ENCODE measurements around the gene SPEM3.
"Not testable (repeated sequence)": the region's sequence is repeated elsewhere in the genome, so short reads cannot be mapped to it uniquely, and the experiment has no call there.

The SPEM3 gene

DNA sequence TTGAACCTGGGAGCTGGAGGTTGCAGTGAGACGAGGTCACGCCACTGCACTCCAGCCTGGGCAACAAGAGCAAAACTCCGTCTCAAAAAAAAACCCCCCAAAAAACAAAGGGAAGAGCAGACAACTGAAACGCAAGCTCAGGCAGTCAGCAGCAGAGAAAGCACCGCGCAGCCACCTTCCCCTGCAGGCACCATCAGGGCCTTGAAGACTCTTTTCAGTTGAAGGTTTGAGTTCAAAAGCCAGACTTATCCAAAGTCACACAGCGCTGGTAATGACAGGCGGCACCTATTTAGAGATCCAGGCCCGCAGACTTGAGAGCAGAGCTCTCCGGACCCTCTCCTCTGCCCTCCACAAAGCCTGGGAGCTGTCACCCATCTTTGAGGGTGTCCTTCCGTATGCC is 39.6 kb downstream of the SPEM3 start:
- no peaks in the 10 kb centered on the region for H3K27me3 ChIP-seq (ENCODE audit: low read depth, low read length)
- H3K79me2 ChIP-seq (ENCODE audit: low read length): no peaks in the 10 kb centered on the region
- H3K4me3 ChIP-seq (ENCODE audit: low read length): no peak overlapping the region
- H3K4me1 ChIP-seq (ENCODE audit: low read length): no peaks in the 10 kb centered on the region
- H3K9ac ChIP-seq (ENCODE audit: low read length): no peak overlapping the region
- no peak overlapping the region for H3K4me2 ChIP-seq (ENCODE audit: low read length)
- H4K20me1 ChIP-seq (ENCODE audit: insufficient read depth, low read length): no peaks in the 10 kb centered on the region
- H3K9me3 ChIP-seq (ENCODE audit: insufficient read depth, low read length): no peaks in the 10 kb centered on the region
- no peak for TF ChIP-seq EZH2phosphoT487 (IDR thresholded peaks at IDR 0.05; ENCODE audit: low read depth)
- TF ChIP-seq, protein P1, sequence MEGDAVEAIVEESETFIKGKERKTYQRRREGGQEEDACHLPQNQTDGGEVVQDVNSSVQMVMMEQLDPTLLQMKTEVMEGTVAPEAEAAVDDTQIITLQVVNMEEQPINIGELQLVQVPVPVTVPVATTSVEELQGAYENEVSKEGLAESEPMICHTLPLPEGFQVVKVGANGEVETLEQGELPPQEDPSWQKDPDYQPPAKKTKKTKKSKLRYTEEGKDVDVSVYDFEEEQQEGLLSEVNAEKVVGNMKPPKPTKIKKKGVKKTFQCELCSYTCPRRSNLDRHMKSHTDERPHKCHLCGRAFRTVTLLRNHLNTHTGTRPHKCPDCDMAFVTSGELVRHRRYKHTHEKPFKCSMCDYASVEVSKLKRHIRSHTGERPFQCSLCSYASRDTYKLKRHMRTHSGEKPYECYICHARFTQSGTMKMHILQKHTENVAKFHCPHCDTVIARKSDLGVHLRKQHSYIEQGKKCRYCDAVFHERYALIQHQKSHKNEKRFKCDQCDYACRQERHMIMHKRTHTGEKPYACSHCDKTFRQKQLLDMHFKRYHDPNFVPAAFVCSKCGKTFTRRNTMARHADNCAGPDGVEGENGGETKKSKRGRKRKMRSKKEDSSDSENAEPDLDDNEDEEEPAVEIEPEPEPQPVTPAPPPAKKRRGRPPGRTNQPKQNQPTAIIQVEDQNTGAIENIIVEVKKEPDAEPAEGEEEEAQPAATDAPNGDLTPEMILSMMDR (IDR thresholded peaks at IDR 0.05; ENCODE audit: low read depth, low read length): no peak
- no peak overlapping the region for H2AFZ ChIP-seq (ENCODE audit: low read depth, low read length)
- H3K27ac ChIP-seq (ENCODE audit: low read length): no peak overlapping the region
- H3K36me3 ChIP-seq (replicated peaks; ENCODE audit: low read depth, low read length): no peaks in the 10 kb centered on the region

DNA sequence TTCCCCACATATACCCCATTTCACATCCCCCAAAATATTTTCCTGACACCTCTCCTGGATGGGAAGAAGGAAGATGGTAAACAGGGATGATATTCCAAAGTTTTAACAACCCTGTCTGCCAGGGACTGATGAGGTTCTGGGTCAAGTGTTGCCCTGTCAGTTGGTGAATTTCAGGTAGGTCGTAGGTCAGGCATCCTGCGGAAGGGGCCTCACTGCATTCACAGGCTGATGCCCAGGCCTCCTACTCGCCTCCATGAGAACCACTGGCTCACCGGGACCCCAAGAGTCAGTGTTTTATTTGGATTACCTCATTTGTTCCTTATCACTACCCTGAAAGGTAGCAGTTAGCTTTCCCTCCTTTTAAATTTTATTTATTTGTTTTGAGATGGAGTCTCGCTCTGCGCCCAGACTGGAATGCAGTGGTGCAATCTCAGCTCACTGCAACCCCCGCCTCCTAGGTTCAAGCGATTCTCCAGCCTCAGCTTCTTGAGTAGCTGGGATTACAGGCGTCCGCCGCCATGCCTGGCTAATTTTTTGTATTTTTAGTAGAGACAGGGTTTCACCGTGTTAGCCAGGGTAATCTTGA is 40.2 kb downstream of the SPEM3 start:
- H3K4me3 ChIP-seq (ENCODE audit: low read length): no peak overlapping the region
- H3K9ac ChIP-seq (ENCODE audit: low read length): no peak overlapping the region
- no peaks in the 10 kb centered on the region for H3K36me3 ChIP-seq (replicated peaks; ENCODE audit: low read depth, low read length)
- H3K27me3 ChIP-seq (ENCODE audit: low read depth, low read length): no peaks in the 10 kb centered on the region
- no peak overlapping the region for H3K4me2 ChIP-seq (ENCODE audit: low read length)
- no peak overlapping the region for H3K27ac ChIP-seq (ENCODE audit: low read length)
- H4K20me1 ChIP-seq (ENCODE audit: insufficient read depth, low read length): no peaks in the 10 kb centered on the region
- H3K4me1 ChIP-seq (ENCODE audit: low read length): no peaks in the 10 kb centered on the region
- no peaks in the 10 kb centered on the region for H3K9me3 ChIP-seq (ENCODE audit: insufficient read depth, low read length)
- H3K79me2 ChIP-seq (ENCODE audit: low read length): no peaks in the 10 kb centered on the region
- no peak for TF ChIP-seq EZH2phosphoT487 (IDR thresholded peaks at IDR 0.05; ENCODE audit: low read depth)
- TF ChIP-seq, protein P1 (IDR thresholded peaks at IDR 0.05; ENCODE audit: low read depth, low read length): no peak
- H2AFZ ChIP-seq (ENCODE audit: low read depth, low read length): no peak overlapping the region

DNA sequence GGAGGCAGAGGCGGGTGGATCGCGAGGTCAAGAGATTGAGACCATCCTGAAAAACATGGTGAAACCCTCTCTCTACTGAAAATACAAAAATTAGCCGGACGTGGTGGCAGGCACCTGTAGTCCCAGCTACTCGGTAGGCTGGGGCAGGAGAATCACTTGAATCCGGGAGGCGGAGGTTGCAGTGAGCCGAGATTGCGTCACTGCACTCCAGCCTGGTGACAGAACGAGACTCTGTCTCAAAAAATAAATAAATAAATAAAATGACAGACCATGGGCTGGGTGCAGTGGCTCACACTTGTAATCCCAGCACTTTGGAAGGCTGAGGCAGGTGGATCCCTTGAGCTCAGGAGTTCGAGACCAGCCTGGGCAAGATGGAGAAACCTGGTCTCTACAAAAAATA is 41.2 kb downstream of the SPEM3 start:
- H4K20me1 ChIP-seq (ENCODE audit: insufficient read depth, low read length); H3K27ac ChIP-seq (ENCODE audit: low read length); H3K4me1 ChIP-seq (ENCODE audit: low read length); H3K27me3 ChIP-seq (ENCODE audit: low read depth, low read length); H3K9me3 ChIP-seq (ENCODE audit: insufficient read depth, low read length); H2AFZ ChIP-seq (ENCODE audit: low read depth, low read length); H3K9ac ChIP-seq (ENCODE audit: low read length); H3K4me3 ChIP-seq (ENCODE audit: low read length); H3K36me3 ChIP-seq (replicated peaks; ENCODE audit: low read depth, low read length); H3K4me2 ChIP-seq (ENCODE audit: low read length); H3K79me2 ChIP-seq (ENCODE audit: low read length): not testable (repeated sequence)

DNA sequence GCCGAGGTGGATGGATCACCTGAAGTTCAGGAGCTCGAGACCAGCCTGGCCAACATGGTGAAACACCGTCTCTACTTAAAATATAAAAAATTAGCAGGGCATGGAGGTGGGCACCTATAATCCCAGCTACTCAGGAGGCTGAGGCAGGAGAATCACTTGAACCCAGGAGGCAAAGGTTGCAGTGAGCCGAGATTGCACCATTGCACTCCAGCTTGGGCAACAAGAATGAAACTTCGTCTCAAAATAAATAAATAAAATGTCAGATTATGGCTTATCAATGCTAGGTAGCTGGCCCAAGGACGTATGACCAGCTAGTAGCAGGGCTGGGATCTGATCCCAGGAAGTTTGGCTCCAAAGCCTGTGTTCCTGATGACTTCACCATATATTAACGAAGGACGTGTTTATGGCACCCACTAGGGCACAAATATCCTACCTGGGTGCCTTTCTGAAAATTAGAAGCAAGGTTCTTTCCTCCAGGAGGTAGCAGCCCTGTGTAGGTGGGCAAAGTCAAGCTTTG is 41.9 kb downstream of the SPEM3 start:
- not testable (repeated sequence) for H3K9ac ChIP-seq (ENCODE audit: low read length); H3K4me1 ChIP-seq (ENCODE audit: low read length)

DNA sequence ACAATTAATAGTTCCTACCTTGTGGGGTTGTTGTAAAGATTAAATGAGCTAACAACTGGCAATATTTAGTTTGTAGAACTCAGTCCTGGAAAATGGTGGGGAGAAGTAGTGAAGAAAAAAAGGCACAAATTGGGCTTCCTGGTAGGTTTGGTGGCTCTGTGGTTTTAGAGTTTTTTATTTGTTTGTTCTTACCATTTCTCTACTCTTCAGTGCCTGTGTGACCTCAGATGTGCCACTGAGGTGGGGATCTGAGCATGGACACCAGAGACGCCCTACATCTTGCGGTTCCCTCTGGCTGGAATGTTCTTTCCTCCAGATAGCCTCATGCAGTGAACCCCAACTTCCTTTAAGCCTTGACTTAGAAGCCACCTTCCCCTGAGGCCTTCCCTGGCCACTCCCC is 43.1 kb downstream of the SPEM3 start:
- Histone ChIP-seq H3K9me3 (ENCODE audit: insufficient read depth, low read length) (no peaks in the 10 kb centered on the region), H3K9ac (ENCODE audit: low read length) (no peak overlapping the region), H4K20me1 (ENCODE audit: insufficient read depth, low read length) (peaks cover 9% of the 10 kb centered on the region; the same call in 1 of the 2 replicates), H3K4me1 (ENCODE audit: low read length) (no peaks in the 10 kb centered on the region), H3K27ac (ENCODE audit: low read length) (no peak overlapping the region), H3K4me2 (ENCODE audit: low read length) (no peak overlapping the region), H3K4me3 (ENCODE audit: low read length) (no peak overlapping the region), H3K27me3 (ENCODE audit: low read depth, low read length) (no peaks in the 10 kb centered on the region), H2AFZ (ENCODE audit: low read depth, low read length) (no peak overlapping the region), H3K36me3 (replicated peaks; ENCODE audit: low read depth, low read length) (no peaks in the 10 kb centered on the region), H3K79me2 (ENCODE audit: low read length) (peaks cover 15% of the 10 kb centered on the region)
- TF ChIP-seq, protein P1 (IDR thresholded peaks at IDR 0.05; ENCODE audit: low read depth, low read length): no peak
- TF ChIP-seq EZH2phosphoT487 (IDR thresholded peaks at IDR 0.05; ENCODE audit: low read depth): no peak

More for the DNA sequence above, 41.9 kb downstream of the SPEM3 start:
- H3K36me3 ChIP-seq (replicated peaks; ENCODE audit: low read depth, low read length); H3K79me2 ChIP-seq (ENCODE audit: low read length); H2AFZ ChIP-seq (ENCODE audit: low read depth, low read length); H3K4me2 ChIP-seq (ENCODE audit: low read length); H3K4me3 ChIP-seq (ENCODE audit: low read length); H3K9me3 ChIP-seq (ENCODE audit: insufficient read depth, low read length); H3K27me3 ChIP-seq (ENCODE audit: low read depth, low read length); H3K27ac ChIP-seq (ENCODE audit: low read length); H4K20me1 ChIP-seq (ENCODE audit: insufficient read depth, low read length): not testable (repeated sequence)

- H4K20me1 ChIP-seq (ENCODE audit: insufficient read depth, low read length): peaks cover 19% of the 10 kb centered on the region; the same call in 1 of the 2 replicates
- H3K9ac ChIP-seq (ENCODE audit: low read length); H3K36me3 ChIP-seq (replicated peaks; ENCODE audit: low read depth, low read length); H3K4me1 ChIP-seq (ENCODE audit: low read length); H3K27ac ChIP-seq (ENCODE audit: low read length); H3K4me3 ChIP-seq (ENCODE audit: low read length); H2AFZ ChIP-seq (ENCODE audit: low read depth, low read length); H3K4me2 ChIP-seq (ENCODE audit: low read length); H3K9me3 ChIP-seq (ENCODE audit: insufficient read depth, low read length); H3K27me3 ChIP-seq (ENCODE audit: low read depth, low read length): not testable (repeated sequence)
- H3K79me2 ChIP-seq (ENCODE audit: low read length): peaks cover 42% of the 10 kb centered on the region
Measured at GRCh38 chr17:7474767-7475166, 46.1 kb downstream of the SPEM3 start.
